ENCODE data around the gene UQCRC1.

- TF ChIP-seq CTCF (IDR thresholded peaks at IDR 0.05; ENCODE audit: low read length) (no peak), EZH2 (optimal IDR thresholded peaks at IDR 0.05; ENCODE audit: low read depth, low read length) (no peak)
Observed at GRCh38 chr3:48585411-48585810, 24.0 kb downstream of the UQCRC1 start.
